Keratinocyte (primary cell): ENCODE results near the gene RBM44.

Experiments used
- CTCF ChIP-seq, 3 experiments: IDR thresholded peaks in 1 of 3; conservative IDR thresholded peaks in 1 of 3; optimal IDR thresholded peaks in 1 of 3; 2 replicates in 2 of 3; 3 replicates in 1 of 3; pipeline versions ENCODE3 to v1.5.1; 2011; ENCODE audit warnings: low read length in 3 of 3, mild to moderate bottlenecking in 3 of 3, moderate library complexity in 2 of 3, control low read depth in 1 of 3, inconsistent platforms in 1 of 3; ENCODE audit not compliant: insufficient read depth in 2 of 3; ENCODE audit errors: extremely low read depth in 1 of 3
- EZH2 ChIP-seq: IDR thresholded peaks from one replicate; pipeline ENCODE4 v1.6.1; 2012; ENCODE audit warnings: inconsistent platforms, mild to moderate bottlenecking, low read length, moderate library complexity

- TF ChIP-seq CTCF (optimal IDR thresholded peaks at IDR 0.05 in 1 of 3, IDR thresholded peaks at IDR 0.05 in 1 of 3, conservative IDR thresholded peaks at IDR 0.05 in 1 of 3; ENCODE audit: extremely low read depth in 1 of 3, insufficient read depth in 2 of 3, low read length in 3 of 3) (no peak), EZH2 (no peak)
These were observed 63.9 kb downstream of the RBM44 start for GRCh38 chr2:237862528-237862895.
